Activated CD4-positive, alpha-beta T cell treated with anti-CD3 and anti-CD28 coated beads, Interleukin-2, Interleukin-4, amounts not matched to agents 100 ng/mL and 50 ng/mL, durations not matched to agents 16 hours and 8 hours (primary cell): ENCODE data around the gene ATRNL1.

Experiments
- DNase-seq: peaks from one replicate; pipeline ENCODE4 v3.0.0-alpha.2; 2020; ENCODE audit warnings: low spot score

The ATRNL1 gene, protein sequence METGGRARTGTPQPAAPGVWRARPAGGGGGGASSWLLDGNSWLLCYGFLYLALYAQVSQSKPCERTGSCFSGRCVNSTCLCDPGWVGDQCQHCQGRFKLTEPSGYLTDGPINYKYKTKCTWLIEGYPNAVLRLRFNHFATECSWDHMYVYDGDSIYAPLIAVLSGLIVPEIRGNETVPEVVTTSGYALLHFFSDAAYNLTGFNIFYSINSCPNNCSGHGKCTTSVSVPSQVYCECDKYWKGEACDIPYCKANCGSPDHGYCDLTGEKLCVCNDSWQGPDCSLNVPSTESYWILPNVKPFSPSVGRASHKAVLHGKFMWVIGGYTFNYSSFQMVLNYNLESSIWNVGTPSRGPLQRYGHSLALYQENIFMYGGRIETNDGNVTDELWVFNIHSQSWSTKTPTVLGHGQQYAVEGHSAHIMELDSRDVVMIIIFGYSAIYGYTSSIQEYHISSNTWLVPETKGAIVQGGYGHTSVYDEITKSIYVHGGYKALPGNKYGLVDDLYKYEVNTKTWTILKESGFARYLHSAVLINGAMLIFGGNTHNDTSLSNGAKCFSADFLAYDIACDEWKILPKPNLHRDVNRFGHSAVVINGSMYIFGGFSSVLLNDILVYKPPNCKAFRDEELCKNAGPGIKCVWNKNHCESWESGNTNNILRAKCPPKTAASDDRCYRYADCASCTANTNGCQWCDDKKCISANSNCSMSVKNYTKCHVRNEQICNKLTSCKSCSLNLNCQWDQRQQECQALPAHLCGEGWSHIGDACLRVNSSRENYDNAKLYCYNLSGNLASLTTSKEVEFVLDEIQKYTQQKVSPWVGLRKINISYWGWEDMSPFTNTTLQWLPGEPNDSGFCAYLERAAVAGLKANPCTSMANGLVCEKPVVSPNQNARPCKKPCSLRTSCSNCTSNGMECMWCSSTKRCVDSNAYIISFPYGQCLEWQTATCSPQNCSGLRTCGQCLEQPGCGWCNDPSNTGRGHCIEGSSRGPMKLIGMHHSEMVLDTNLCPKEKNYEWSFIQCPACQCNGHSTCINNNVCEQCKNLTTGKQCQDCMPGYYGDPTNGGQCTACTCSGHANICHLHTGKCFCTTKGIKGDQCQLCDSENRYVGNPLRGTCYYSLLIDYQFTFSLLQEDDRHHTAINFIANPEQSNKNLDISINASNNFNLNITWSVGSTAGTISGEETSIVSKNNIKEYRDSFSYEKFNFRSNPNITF (N-terminal part only)

DNA sequence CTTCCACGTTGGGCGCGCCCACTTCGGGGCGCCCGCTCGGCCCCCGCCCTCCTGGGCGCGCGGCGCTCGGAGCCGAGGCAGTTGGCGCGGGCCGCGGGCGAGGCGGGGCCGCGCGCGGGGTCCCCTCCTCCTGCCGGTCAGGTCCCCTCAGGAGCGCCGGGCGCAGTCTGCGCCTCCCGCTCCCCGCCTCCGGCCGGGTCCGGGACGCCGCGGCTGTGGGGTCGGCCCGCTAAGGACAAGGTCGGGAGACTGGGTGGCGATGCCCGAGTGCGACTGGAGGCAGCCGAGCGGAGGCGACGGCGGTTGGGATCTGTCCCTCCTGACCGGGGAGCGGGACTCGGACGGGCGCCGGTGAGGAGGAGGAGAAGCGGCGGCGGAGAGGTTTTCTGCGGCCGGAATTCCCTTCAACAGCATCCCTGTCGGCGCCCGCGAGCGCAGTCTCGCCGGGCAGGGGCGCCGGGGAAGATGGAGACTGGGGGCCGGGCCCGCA is at the start of gene ATRNL1:
Gene ATRNL1, plus strand, starts transcription at position 80 of the 490 bp plus-strand sequence. Its CDS starts 386 bp downstream, at position 466.
- DNase-seq, result no peak

DNA sequence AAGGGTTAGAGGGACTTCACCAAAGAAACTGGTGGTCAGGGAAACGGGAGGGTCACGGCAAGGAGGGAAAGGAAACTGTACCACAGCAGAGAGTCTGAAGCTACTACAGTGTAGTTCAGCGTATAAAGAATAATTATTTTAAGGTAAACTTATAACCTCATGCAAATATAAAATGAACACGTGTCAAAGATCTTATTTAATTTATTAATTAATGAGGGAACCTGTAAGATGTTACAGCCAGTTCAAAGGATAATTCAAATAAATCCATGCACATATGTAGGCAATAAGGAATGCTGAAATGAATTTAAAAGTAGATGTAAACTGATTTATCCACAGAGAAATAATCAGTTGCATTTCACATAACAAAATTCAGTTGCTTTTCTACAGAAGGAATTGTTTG is 49.4 kb upstream of the ATRNL1 start:
- no peak for DNase-seq

DNA sequence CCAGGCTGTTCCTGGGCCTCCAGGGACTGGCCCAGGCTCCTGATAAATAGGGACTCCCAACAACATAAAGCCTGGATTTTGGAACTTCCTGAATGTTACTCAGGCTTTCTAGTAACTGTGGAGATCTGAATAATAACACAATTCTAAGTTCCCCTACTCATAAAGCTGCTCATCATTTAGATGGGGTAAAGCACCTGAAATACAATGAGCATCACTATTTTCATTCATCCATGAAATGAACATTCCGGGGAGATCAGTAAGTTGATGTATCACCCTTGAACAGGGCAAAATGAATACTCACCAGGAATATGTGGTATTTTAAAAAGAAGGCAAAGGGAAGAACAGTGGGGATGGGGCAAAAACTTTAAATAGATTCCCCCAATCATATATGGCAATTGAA is 48.3 kb upstream of the ATRNL1 start:
- no peak for DNase-seq

DNA sequence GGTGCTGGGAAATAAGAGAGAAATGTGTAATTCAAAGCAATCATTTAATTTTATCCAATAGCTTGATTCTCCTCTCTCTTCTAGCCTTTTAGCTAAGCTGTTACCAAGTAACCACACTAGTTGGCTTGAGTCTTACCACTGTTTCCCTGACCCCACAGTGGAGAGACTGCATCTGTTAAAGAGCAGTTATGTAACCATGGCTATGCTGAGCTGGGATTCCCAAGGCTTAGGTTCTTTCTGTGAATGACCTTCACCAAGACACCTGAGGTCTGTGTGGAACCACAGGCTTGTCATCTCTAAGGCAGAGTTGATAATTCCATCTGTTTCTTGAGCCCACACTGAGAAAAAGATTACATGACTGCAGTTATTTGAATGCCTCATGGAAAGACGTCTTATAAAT is 47.7 kb upstream of the ATRNL1 start:
- no peak for DNase-seq

DNA sequence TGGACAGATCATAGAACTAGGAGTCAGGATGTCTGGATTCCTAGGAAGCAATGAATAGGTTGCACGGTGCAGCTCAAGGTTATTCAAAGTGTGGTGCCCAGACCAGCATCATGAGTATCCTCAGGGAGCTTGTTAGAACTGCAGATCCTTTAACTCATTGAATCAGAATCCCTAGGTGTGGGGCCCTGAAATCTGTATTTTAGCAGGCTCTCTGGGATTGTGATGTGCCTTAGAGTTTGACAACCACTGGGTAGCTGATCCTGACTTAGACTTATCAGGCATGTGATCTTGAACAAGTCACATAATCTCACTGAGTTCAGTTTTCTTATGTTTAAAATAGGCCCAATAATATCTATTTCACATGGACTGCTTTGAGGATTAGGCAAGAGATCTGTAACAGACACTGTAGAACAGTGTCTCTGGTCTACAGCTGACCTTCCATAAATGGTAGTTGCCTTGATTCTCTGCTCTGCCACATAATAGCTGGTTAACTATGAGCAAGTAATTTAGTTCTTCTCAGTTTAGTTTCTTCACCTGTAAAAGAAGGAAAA is 46.4 kb upstream of the ATRNL1 start:
- DNase-seq, result no peak

DNA sequence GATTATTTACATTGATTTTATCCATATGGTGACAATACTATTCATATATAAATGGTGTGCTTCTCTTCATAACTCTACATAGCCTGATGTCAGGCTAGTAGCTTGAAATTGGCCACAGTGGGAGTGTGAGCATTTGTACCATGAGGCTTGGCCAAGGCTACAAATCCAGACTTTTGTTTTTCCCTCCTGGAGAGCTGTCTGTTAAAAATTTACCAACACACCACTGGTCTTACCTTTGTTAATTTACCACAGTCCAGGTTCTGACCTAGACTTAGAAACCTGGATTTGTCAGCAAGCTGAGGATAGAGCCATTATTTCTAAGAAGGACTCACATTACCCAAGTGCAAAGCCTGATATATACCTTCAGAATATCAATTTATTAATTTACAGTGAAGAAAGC is 45.5 kb upstream of the ATRNL1 start:
- no peak for DNase-seq

DNA sequence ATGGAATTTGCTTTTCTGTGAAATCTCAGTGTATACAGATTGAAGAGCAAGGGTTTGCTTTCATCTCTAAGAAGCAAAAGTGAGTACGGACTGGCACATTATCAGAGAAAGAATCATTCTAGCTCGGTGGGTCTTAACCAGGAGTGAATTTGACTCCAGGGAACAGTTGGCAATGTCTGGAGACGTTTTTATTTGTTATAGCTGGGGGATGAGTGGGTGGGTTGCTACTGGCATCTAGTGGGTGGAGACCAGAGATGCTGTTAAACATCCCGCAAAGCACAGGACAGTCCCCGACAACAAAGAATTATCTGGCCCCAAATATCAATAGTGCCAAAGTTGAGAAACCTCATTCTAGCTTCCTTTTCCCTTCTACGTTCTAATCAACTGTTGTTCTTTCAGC is 43.8 kb upstream of the ATRNL1 start:
- no peak for DNase-seq

DNA sequence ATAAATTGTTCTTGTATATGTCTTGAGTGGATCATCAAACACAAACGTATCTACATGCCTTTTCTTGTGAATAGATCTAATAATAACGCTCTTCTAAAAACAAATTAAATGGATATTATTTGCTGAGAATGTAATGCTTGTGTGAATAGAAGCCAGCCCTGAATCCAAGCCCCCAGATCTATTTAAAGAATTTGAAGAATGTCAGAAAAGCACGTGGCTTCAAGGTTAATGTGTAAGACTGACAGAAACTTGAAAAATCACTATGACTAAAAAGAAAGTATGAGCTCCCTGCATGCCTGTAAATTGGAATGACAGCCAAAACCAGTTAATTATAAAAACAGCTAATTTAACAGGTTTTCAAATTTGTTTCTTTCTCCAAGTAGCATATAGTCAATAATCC is 43.2 kb upstream of the ATRNL1 start:
- no peak for DNase-seq

DNA sequence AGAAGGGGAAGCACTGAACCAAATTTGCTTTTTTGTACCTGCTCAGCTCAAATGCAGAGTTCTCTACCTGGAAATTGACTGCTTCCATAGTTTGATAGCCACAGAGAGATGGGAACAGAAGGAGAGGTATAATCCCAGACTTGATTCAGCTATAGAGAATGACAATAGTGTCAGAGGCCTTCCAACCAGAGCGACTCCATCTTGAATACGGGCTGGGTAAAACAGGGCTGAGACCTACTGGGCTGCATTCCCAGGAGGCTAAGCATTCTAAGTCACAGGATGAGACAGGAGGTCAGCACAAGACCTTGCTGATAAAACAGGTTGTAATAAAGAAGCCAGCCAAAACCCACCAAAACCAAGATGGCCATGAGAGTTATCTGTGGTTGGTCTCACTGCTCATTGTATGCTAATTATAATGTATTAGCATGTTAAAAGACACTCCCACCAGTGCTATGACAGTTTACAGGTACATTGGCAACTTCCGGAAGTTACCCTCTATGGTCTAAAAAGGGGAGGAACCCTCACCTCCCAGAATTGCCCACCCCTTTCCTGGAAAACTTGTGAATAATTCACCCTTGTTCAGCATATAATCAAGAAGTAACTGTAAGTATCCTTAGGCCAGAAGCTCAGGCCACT is 42.7 kb upstream of the ATRNL1 start:
- DNase-seq, result no peak

DNA sequence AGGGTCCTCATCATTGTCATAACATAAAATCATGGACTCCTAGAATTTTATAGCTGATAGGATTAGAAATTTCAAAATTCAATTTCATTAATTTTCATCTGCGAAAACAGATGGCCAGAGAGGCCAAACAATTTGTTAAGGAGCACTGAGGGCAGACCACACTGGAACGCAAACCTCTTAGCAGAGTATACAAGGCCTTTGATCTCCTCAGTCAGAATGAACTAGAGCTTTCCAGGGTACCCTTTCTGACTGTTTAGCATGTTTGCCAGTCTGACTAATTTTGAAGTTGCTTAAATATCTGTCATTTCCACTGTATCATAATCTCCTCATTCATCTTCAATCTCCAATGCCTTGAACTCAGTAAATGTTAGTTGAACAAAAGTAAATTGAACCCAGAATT is 41.9 kb upstream of the ATRNL1 start:
- no peak for DNase-seq

DNA sequence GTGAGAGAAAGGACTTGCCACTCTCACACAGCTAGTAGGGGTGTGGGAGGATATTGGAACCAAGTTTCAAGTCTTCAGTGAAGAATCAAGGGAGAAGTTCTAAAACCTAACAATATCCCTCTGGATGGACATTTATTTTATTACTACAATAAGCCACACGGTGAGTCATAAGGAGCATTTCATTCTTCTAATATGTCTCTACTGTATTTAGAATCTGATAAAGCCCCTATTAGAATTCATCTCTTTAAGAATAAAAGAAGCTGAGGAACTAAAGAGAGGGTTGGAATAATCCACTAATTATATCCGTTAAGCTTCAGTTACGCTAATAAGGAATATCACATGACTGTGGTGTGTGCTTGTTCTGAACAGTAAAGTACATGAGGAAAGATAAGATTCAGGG is 40.9 kb upstream of the ATRNL1 start:
- no peak for DNase-seq

DNA sequence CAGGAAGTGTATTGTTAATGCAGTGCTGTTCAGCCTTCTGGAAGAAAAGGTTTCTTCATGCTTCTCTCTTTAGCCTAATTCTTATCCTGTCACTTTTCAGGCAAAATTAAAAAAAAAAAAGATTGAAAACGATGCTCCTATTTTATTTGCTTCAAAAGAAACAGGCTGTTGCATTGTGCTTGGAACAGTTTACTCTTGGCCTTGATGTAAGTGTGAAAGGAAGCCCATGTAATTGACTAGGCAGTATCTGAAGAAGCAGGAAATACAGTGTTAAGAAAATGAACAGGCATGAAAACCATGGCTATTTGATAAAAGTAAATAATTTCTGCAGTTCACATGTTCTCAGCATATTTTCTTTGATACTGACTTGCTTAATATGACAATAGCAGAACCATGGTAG is 40.4 kb upstream of the ATRNL1 start:
- DNase-seq, result no peak

DNA sequence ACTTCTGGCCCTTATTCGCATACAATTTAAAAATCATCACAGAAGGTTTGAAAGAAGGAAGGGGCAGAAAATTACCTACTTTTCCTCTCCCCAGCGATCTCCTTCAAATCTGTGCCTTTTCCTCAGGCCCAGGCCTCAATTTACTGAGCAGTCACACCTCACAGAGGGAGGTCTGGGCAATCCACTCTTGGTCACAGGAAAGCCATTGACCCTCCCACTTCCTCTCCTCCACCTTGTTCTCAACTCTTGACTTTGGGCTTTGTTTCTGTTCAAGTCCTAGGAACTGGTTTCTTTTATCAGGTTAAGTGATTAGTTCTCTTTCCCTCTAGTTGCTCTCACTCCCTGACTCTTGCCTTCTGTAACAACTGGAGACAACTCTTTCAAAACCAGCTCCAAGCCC is 37.0 kb upstream of the ATRNL1 start:
- DNase-seq, result no peak

DNA sequence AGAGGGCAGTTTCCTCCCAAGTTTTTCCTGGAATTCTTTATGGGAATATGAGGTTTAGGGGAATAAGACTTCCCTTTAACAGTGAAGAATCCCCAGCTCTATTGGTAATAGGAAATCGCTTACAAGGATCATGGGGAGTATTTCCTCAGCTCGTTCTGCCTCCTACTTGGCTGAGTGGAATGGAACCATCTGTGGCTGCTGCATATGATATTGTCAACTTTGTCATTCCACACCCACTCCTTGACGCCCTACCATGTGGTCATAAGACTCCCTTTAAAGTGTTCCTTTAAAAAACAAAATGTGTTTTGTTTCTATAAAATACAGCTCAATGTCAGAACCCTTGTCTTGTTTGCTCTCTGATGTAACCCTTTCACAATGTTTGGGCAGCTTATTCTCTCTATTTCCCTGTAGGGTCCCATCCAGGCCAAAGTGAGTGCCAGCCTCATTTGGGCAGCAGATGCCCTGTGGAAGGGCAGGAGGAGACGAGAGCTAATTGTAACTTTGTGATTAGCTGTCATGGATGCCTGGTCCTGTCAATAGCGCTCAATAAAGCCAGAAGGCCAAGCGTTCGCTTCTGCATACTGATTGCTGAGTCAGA is 33.8 kb upstream of the ATRNL1 start:
- DNase-seq, result no peak

DNA sequence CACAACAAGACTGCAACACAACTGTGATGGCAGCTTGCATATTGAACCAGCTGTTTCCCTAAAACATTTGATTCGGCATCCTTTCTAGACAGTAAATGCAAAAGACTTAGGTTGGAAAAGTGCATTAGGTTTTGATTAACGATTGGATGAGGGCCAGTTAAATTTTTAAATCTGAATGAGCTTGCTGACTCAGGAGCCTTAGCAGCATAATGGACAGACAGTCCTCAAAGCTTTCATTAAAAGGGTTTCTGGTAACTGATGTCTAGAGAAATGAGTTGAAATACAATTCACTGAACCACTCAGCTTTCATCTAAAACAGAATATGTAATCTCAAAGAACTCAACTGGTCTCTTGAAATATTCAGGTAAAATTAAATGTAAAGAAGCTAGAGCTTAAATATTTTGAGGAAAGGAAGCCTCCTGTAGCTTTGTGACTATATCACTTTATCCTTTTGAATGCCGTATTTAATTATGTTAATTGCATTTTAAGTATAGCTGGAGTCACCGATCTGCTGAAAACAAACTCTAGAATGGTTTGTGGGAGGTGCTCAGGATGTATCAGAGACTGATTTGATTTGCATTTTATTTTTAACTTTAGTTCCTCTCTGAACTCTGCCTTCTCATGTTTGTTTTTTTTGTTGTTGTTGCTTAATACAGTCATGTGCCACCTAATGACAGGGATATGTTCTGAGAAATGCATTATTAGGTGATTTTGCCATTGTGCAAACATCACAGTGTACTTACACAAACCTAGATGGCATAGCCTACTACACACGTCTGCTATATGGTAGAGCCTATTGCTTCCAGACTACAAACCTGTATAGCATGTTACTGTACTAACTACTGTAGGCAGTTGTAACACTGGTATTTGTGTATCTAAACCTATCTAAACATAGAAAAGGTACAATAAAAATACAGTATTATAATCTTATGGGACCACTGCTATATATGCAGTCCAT is 29.2 kb upstream of the ATRNL1 start:
- no peak for DNase-seq

DNA sequence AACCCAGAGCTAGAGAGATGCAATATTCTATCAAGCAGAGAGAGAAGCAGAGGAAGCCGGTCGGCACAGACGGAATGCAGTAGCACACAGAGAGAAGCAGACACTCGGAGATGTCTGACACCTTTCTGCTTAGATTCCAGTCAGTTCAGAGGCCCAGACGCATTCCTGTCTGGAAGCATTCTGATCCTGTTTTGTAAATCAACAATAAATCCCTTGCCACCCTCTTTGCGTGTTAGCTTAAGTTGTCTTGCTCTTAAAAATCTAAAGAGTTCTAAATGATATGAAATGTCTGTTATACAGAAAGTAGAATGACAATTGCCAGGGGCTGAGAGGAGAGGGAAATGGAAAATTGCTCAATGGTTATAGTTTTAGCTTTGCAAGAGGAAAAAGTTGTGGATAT is 27.4 kb upstream of the ATRNL1 start:
- DNase-seq, result no peak

DNA sequence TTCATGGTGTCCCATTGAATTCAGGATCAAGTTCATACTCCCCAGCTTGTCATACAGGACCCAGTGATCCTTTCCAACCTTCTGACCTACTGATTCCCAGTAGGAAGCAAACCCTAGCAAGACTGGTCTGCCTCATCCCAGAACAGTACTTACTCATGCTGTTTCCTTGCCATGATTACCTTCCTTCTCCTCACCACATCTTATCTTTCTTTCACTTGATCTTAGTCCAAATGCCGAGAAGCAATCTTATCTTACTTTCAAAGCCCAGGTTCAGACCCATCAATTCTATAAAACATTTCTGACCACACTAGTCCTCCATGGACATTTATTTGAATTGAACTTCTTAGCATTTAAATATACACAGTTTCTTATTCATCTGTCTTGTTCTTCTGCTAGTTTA is 26.6 kb upstream of the ATRNL1 start:
- DNase-seq, result no peak

DNA sequence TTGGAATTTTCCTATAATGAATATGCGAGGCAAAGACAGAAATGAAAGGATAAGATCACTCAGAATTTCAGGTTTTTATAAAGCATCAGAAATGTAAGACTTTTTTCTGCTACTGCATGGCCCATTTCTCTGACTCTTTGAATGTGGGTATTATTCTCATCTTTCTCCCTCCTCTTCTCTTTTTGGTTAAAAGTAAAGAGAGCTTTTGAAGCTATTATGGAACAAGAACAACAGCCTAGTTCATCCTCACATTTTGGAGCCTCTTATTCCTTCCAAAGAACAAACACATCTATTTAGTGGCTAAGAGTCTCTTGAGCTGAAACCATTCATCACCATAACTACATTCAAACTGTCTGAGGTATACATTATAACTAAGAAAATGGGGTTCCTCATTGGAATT is 19.4 kb upstream of the ATRNL1 start:
- no peak for DNase-seq

DNA sequence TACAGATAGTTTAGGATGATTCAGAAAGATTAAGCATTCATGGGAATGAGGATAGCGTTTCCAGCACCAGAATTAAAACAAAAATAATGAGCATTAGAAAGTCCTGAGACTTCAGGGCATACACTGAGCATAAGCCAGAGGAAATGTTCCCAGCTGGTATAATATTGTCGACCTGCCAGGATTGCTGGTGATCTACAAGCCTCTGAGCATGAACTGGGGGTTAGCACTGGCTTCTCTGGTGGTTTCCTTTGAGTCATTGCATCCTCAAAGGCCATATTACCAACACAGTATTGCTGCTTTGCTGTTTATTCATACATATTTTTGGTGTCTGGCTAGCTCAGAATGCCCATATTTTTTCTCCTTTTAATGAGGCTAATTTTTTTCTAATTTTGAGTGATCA is 10.7 kb upstream of the ATRNL1 start:
- DNase-seq, result no peak

DNA sequence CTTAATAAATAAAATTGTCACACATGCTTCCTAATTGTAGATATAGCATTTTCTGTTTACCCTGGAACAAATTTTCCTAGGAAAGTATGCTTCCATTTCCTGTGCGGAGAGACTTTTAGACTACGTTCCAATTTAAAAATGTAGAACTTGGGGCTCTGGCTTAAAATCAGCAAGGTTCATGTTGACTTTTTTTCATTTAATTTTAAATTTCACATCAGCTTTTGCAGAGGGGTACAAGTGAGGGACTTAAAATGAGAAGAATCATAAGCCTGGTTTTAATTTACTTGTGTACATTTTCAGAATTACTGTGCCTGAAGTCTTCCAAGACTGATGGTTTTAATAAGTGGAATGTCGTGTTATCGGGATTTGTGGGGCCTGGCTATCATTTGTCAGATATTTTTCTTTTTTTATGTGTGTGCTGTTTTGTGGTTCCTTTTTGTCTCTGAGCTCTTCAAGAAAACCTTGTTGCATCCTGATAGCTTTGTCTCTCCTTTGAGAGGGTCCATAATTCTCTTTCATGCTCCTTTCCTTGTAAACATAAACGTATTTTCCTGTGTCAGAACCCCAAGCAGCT is 8.8 kb upstream of the ATRNL1 start:
- no peak for DNase-seq
